ENCODE results near the gene DMRTC2. TPM values are rescaled to one million over a fixed set of nuclear protein-coding genes. Genes with fewer than 3 reads are reported as not detected.

Gene DMRTC2
- polyA plus RNA-seq, 1 donor from 2014 or later, result not detected

DNA sequence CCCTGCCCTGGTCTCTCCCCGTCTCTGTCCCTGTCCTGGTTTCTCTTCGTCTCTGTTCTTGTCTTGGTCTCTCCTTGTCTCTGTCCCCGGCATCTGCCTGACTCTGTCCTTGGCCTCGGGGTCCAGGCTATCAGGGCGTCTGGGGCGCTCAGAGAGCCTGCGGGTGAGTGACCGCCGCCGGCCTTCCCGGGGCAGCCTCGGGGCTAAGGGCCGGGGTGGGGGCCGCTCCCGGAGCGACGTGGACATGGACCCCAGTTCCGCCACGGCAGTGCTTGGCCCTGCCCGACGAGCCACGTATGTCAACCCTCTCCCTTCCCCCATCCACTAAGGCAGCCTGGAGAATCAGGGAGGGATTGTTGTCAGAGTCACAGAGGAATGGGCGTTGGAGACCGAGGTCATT lies 53.0 kb downstream of the DMRTC2 start:
- no peak overlapping the region for H3K4me2 ChIP-seq (ENCODE audit: low read length)
- H2AFZ ChIP-seq (ENCODE audit: low read depth, low read length), result no peak overlapping the region
- no peak overlapping the region for H3K4me3 ChIP-seq (ENCODE audit: low read length)
- TF ChIP-seq TAF1 (IDR thresholded peaks at IDR 0.05; ENCODE audit: low read depth) (no peak), EP300 (conservative IDR thresholded peaks at IDR 0.05; ENCODE audit: poor library complexity, severe bottlenecking) (no peak), SMC3 (conservative IDR thresholded peaks at IDR 0.05; ENCODE audit: poor library complexity) (no peak)
- TF ChIP-seq, protein P1, sequence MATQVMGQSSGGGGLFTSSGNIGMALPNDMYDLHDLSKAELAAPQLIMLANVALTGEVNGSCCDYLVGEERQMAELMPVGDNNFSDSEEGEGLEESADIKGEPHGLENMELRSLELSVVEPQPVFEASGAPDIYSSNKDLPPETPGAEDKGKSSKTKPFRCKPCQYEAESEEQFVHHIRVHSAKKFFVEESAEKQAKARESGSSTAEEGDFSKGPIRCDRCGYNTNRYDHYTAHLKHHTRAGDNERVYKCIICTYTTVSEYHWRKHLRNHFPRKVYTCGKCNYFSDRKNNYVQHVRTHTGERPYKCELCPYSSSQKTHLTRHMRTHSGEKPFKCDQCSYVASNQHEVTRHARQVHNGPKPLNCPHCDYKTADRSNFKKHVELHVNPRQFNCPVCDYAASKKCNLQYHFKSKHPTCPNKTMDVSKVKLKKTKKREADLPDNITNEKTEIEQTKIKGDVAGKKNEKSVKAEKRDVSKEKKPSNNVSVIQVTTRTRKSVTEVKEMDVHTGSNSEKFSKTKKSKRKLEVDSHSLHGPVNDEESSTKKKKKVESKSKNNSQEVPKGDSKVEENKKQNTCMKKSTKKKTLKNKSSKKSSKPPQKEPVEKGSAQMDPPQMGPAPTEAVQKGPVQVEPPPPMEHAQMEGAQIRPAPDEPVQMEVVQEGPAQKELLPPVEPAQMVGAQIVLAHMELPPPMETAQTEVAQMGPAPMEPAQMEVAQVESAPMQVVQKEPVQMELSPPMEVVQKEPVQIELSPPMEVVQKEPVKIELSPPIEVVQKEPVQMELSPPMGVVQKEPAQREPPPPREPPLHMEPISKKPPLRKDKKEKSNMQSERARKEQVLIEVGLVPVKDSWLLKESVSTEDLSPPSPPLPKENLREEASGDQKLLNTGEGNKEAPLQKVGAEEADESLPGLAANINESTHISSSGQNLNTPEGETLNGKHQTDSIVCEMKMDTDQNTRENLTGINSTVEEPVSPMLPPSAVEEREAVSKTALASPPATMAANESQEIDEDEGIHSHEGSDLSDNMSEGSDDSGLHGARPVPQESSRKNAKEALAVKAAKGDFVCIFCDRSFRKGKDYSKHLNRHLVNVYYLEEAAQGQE (IDR thresholded peaks at IDR 0.05; ENCODE audit: borderline replicate concordance), result no peak
- no peaks in the 10 kb centered on the region for H3K79me2 ChIP-seq (replicated peaks; ENCODE audit: insufficient read depth, low read length)
- no peak overlapping the region for H3K9ac ChIP-seq (ENCODE audit: low read length)
- no peaks in the 10 kb centered on the region for H3K36me3 ChIP-seq (ENCODE audit: insufficient read depth, low read length)
- H4K20me1 ChIP-seq (ENCODE audit: insufficient read depth), result no peaks in the 10 kb centered on the region
- no peaks in the 10 kb centered on the region for H3K9me3 ChIP-seq (ENCODE audit: low read length)
- H3K9me2 ChIP-seq (ENCODE audit: insufficient read depth, low read length), result no peaks in the 10 kb centered on the region
- no peaks in the 10 kb centered on the region for H3F3A ChIP-seq (ENCODE audit: insufficient read depth, low read length, poor library complexity, severe bottlenecking)
- no peak overlapping the region for H3K27ac ChIP-seq (ENCODE audit: low read length)
- no peaks in the 10 kb centered on the region for H3K27me3 ChIP-seq (ENCODE audit: insufficient read depth, low read depth, low read length)

DNA sequence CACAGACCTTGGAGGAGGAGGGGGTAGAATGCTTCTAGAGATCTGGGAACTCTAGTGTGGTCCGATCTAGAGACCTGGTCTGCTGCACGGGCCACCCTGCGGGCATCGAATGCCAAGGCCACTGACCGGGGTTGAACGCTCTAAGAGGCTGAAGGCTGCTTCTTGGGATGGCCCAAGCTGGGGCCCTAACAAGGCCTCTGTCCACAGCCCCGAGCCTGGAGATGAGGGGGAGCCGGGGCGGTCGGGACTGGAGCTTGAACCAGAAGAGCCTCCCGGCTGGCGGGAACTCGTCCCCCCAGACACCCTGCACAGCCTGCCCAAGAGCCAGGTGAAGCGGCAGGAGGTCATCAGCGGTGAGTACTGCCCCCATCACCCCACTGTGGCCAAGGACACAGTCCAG lies 53.4 kb downstream of the DMRTC2 start:
- Histone ChIP-seq H3K79me2 (replicated peaks; ENCODE audit: insufficient read depth, low read length) (no peaks in the 10 kb centered on the region), H3K9ac (ENCODE audit: low read length) (no peak overlapping the region), H3K4me2 (ENCODE audit: low read length) (no peak overlapping the region), H4K20me1 (ENCODE audit: insufficient read depth) (no peaks in the 10 kb centered on the region), H3F3A (ENCODE audit: insufficient read depth, low read length, poor library complexity, severe bottlenecking) (no peaks in the 10 kb centered on the region), H3K9me3 (ENCODE audit: low read length) (no peaks in the 10 kb centered on the region), H2AFZ (ENCODE audit: low read depth, low read length) (no peak overlapping the region), H3K27me3 (ENCODE audit: insufficient read depth, low read depth, low read length) (no peaks in the 10 kb centered on the region), H3K36me3 (ENCODE audit: insufficient read depth, low read length) (no peaks in the 10 kb centered on the region), H3K9me2 (ENCODE audit: insufficient read depth, low read length) (no peaks in the 10 kb centered on the region), H3K27ac (ENCODE audit: low read length) (no peak overlapping the region), H3K4me3 (ENCODE audit: low read length) (no peak overlapping the region)
- no peak for TF ChIP-seq RAD21 (conservative IDR thresholded peaks at IDR 0.05)
- no peak for TF ChIP-seq EZH2 (IDR thresholded peaks at IDR 0.05; ENCODE audit: borderline replicate concordance, insufficient read depth, low read length, poor library complexity, severe bottlenecking)
- no peak for TF ChIP-seq EP300 (conservative IDR thresholded peaks at IDR 0.05; ENCODE audit: poor library complexity, severe bottlenecking)
- TF ChIP-seq POLR2AphosphoS5 (IDR thresholded peaks at IDR 0.05), result no peak
- no peak for TF ChIP-seq MXI1 (conservative IDR thresholded peaks at IDR 0.05; ENCODE audit: poor library complexity, severe bottlenecking)
- TF ChIP-seq, protein P1 (IDR thresholded peaks at IDR 0.05; ENCODE audit: borderline replicate concordance), result no peak
- no peak for TF ChIP-seq TAF1 (IDR thresholded peaks at IDR 0.05; ENCODE audit: low read depth)
- TF ChIP-seq, protein P2, sequence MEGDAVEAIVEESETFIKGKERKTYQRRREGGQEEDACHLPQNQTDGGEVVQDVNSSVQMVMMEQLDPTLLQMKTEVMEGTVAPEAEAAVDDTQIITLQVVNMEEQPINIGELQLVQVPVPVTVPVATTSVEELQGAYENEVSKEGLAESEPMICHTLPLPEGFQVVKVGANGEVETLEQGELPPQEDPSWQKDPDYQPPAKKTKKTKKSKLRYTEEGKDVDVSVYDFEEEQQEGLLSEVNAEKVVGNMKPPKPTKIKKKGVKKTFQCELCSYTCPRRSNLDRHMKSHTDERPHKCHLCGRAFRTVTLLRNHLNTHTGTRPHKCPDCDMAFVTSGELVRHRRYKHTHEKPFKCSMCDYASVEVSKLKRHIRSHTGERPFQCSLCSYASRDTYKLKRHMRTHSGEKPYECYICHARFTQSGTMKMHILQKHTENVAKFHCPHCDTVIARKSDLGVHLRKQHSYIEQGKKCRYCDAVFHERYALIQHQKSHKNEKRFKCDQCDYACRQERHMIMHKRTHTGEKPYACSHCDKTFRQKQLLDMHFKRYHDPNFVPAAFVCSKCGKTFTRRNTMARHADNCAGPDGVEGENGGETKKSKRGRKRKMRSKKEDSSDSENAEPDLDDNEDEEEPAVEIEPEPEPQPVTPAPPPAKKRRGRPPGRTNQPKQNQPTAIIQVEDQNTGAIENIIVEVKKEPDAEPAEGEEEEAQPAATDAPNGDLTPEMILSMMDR (IDR thresholded peaks at IDR 0.05; ENCODE audit: poor library complexity, severe bottlenecking), result no peak
- no peak for TF ChIP-seq SMC3 (conservative IDR thresholded peaks at IDR 0.05; ENCODE audit: poor library complexity)

Small RNA genes lying within 50 kb of the gene (small RNA-seq; reads per million reads assigned to genes)
- gene MIR6797, result 0.03 to 4.7 (median 1.5) reads per million in 3 experiments

Other genes starting within 250 kb of the DMRTC2 start
- gene CEACAM4, start 218.0 kb upstream of the DMRTC2 start, polyA plus RNA-seq, result not detected in 2 replicates
- not detected in 2 replicates for gene CEACAM7, start 156.8 kb upstream of the DMRTC2 start, polyA plus RNA-seq
- not detected in 2 replicates for gene CEACAM5, start 136.4 kb upstream of the DMRTC2 start, polyA plus RNA-seq
- gene CEACAM6, start 89.5 kb upstream of the DMRTC2 start, polyA plus RNA-seq, result not detected in 2 replicates
- not detected in 2 replicates for gene CEACAM3, start 48.5 kb upstream of the DMRTC2 start, polyA plus RNA-seq
- gene LYPD4, start 359 bp upstream of the DMRTC2 start, polyA plus RNA-seq, result not detected in 2 replicates
- 783 and 1,001 TPM in 2 replicates for gene RPS19, start 15.2 kb downstream of the DMRTC2 start, polyA plus RNA-seq
- gene CD79A, start 32.2 kb downstream of the DMRTC2 start, polyA plus RNA-seq, result 0.40 TPM in 1 of 2 replicates, not detected in the other
- gene ARHGEF1, start 38.1 kb downstream of the DMRTC2 start, polyA plus RNA-seq, result 12.0 and 13.6 TPM in 2 replicates
- gene ERFL, start 83.4 kb downstream of the DMRTC2 start, polyA plus RNA-seq, result 0.31 and 0.52 TPM in 2 replicates
- 279 and 290 TPM in 2 replicates for gene RABAC1, start 114.3 kb downstream of the DMRTC2 start, polyA plus RNA-seq
- gene ATP1A3, start 149.2 kb downstream of the DMRTC2 start, polyA plus RNA-seq, result 36.2 and 53.6 TPM in 2 replicates
- gene GRIK5, start 225.2 kb downstream of the DMRTC2 start, polyA plus RNA-seq, result 22.4 and 28.3 TPM in 2 replicates
- 7.0 and 11.0 TPM in 2 replicates for gene ZNF574, start 231.1 kb downstream of the DMRTC2 start, polyA plus RNA-seq

Data from neural cell (in vitro differentiated cells).